GM19328 (cell line): ENCODE measurements around the gene CNTNAP5.
A peak's percentile ranks its signal among the peaks of the same experiment; 100 is the strongest.

ENCODE experiments used
- ATAC-seq: cut with Tn5 transposase; IDR thresholded peaks from one replicate; pipeline ENCODE4 v1.9.1; 2021; ENCODE audit warnings: mild to moderate bottlenecking, moderate library complexity; ENCODE audit not compliant: unreplicated experiment

The CNTNAP5 gene

GRCh38 chr2:124025171-124025580 lies at the start of gene CNTNAP5:
Gene CNTNAP5 (plus strand): TSS chr2:124025287. CDS start chr2:124025651, 364 bp downstream.
- ATAC-seq: no peak

GRCh38 chr2:123976054-123976648 lies 48.9 kb upstream of the CNTNAP5 start:
- no peak for ATAC-seq

GRCh38 chr2:123993728-123994323 lies 31.3 kb upstream of the CNTNAP5 start:
- no peak for ATAC-seq

GRCh38 chr2:123999681-124000080 lies 25.4 kb upstream of the CNTNAP5 start:
- no peak for ATAC-seq

GRCh38 chr2:124001696-124002430 lies 23.2 kb upstream of the CNTNAP5 start:
- no peak for ATAC-seq

- ATAC-seq: no peak
These were observed 6.2 kb upstream of the CNTNAP5 start for GRCh38 chr2:124018890-124019289.

GRCh38 chr2:124024561-124025170 lies 421 bp upstream of the CNTNAP5 start:
- ATAC-seq: no peak

- no peak for ATAC-seq
These were observed 876 bp downstream of the CNTNAP5 start for GRCh38 chr2:124025891-124026434.

GRCh38 chr2:124026503-124026902 lies 1.4 kb downstream of the CNTNAP5 start:
- no peak for ATAC-seq

GRCh38 chr2:124027182-124027581 lies 2.1 kb downstream of the CNTNAP5 start:
- ATAC-seq: peak; percentile 93

- no peak for ATAC-seq
These were observed 7.7 kb downstream of the CNTNAP5 start for GRCh38 chr2:124032799-124033198.

- ATAC-seq: no peak
These were observed 9.2 kb downstream of the CNTNAP5 start for GRCh38 chr2:124034265-124034664.

- no peak for ATAC-seq
These were observed 9.9 kb downstream of the CNTNAP5 start for GRCh38 chr2:124035001-124035400.

GRCh38 chr2:124039032-124039431 lies 13.9 kb downstream of the CNTNAP5 start:
- ATAC-seq: no peak

GRCh38 chr2:124039762-124040291 lies 14.7 kb downstream of the CNTNAP5 start:
- no peak for ATAC-seq

- ATAC-seq: no peak
These were observed 20.8 kb downstream of the CNTNAP5 start for GRCh38 chr2:124045894-124046293.

GRCh38 chr2:124046332-124046731 lies 21.2 kb downstream of the CNTNAP5 start:
- no peak for ATAC-seq

GRCh38 chr2:124048102-124048501 lies 23.0 kb downstream of the CNTNAP5 start:
- ATAC-seq: no peak

GRCh38 chr2:124048664-124049063 lies 23.6 kb downstream of the CNTNAP5 start:
- ATAC-seq: no peak

GRCh38 chr2:124049136-124049535 lies 24.0 kb downstream of the CNTNAP5 start:
- ATAC-seq: no peak

- ATAC-seq: no peak
These were observed 25.9 kb downstream of the CNTNAP5 start for GRCh38 chr2:124050833-124051497.
